ENCODE results near the gene TEX264.

DNA sequence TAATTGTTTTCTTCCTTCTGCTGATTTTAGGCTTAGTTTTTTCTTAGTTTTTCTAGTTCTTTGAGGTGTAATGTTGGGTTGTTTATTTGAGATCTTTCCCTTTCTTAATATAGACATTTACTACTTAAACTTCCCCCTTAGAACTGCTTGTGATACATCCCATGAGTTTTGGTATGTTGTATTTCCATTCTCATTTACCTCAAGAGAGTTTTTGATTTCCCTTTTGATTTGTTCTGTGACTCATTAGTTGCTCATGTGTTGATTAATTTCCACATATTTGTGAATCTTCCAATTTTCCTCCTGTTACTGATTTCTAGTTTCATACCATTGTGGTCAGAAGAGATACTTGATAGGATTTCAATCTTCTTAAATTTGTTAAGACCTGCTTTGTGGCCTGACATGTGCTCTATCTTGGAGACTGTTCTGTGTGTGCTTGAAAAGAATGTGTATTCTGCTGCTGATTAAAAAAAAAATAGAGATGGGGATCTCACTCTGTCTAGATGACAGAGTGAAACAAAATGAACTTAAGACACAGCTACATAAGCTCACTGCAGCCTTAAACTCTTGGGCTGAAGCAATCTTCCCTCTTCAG is 58.1 kb downstream of the TEX264 start:
- TF ChIP-seq EZH2 (IDR thresholded peaks at IDR 0.05), result no peak
- TF ChIP-seq POLR2AphosphoS5 (IDR thresholded peaks at IDR 0.05; ENCODE audit: borderline replicate concordance, low read depth, low read length), result no peak
- no peak for TF ChIP-seq FOXP2 (optimal IDR thresholded peaks at IDR 0.05; ENCODE audit: control extremely low read depth, extremely low read length, insufficient read depth)

Data from SK-N-MC (cell line).